HepG2 (cell line): ENCODE data around the gene CSKMT. TPM values are rescaled to one million over a fixed set of nuclear protein-coding genes. Genes with fewer than 3 reads are reported as not detected.
A peak's percentile ranks its signal among the peaks of the same experiment; 100 is the strongest.

Experiments
- AHR ChIP-seq: IDR thresholded peaks from 2 replicates; pipeline ENCODE4 v1.6.1; 2018; ENCODE audit warnings: missing genetic modification reagents, missing compliant biosample characterization
- ATF3 ChIP-seq: sonication (generic); formaldehyde crosslinking; IDR thresholded peaks from 2 replicates; pipeline ENCODE4 v1.4.0; 2020; ENCODE audit warnings: missing genetic modification reagents
- CENPT ChIP-seq: sonication (generic); formaldehyde crosslinking; IDR thresholded peaks from 2 replicates; pipeline ENCODE4 v1.8.0; 2022; ENCODE audit warnings: low read depth, mild to moderate bottlenecking, moderate library complexity, missing genetic modification reagents
- DMAP1 ChIP-seq: IDR thresholded peaks from 2 replicates; pipeline ENCODE4 v1.6.1; 2016
- ETV6 ChIP-seq: sonication (generic); formaldehyde crosslinking; conservative IDR thresholded peaks from 2 replicates; pipeline ENCODE4 v1.4.0; 2020; ENCODE audit warnings: missing genetic modification reagents
- JUN ChIP-seq: sonication (generic); formaldehyde crosslinking; IDR thresholded peaks from 2 replicates; pipeline ENCODE4 v1.4.0; 2020; ENCODE audit warnings: mild to moderate bottlenecking, missing genetic modification reagents
- KLF11 ChIP-seq: IDR thresholded peaks from 2 replicates; pipeline ENCODE4 v1.6.1; 2016; ENCODE audit warnings: missing compliant biosample characterization
- MAX ChIP-seq: IDR thresholded peaks from 2 replicates; pipeline ENCODE4 v1.6.1; 2012; ENCODE audit warnings: inconsistent platforms
- MEIS1 ChIP-seq: sonication (generic); formaldehyde crosslinking; IDR thresholded peaks from 2 replicates; pipeline ENCODE4 v1.9.0; 2021; ENCODE audit warnings: mild to moderate bottlenecking, missing genetic modification reagents, moderate library complexity, borderline replicate concordance
- NFATC3 ChIP-seq: sonication (generic); formaldehyde crosslinking; IDR thresholded peaks from 2 replicates; pipeline ENCODE4 v1.5.1; 2020; ENCODE audit warnings: mild to moderate bottlenecking, missing genetic modification reagents
- PHF8 ChIP-seq: sonication (generic); formaldehyde crosslinking; IDR thresholded peaks from 2 replicates; pipeline ENCODE4 v1.5.0; 2020; ENCODE audit warnings: missing genetic modification reagents
- RERE ChIP-seq: IDR thresholded peaks from 2 replicates; pipeline ENCODE4 v1.6.1; 2016; ENCODE audit warnings: low read depth, missing genetic modification reagents, missing compliant biosample characterization
- SCMH1 ChIP-seq: sonication (generic); formaldehyde crosslinking; IDR thresholded peaks from 2 replicates; pipeline ENCODE4 v1.9.0; 2021; ENCODE audit warnings: missing genetic modification reagents, mild to moderate bottlenecking, borderline replicate concordance
- SNRNP70 ChIP-seq: fragments of 200-400 bp; formaldehyde crosslinking; IDR thresholded peaks from 2 replicates; pipeline ENCODE4 v1.6.1; 2017; ENCODE audit warnings: mild to moderate bottlenecking, low read depth, low read length, moderate library complexity
- TMF1 ChIP-seq: sonication (generic); formaldehyde crosslinking; IDR thresholded peaks from 2 replicates; pipeline ENCODE4 v1.8.1; 2022; ENCODE audit warnings: low read depth, missing genetic modification reagents
- YEATS4 ChIP-seq: sonication (generic); formaldehyde crosslinking; IDR thresholded peaks from 2 replicates; pipeline ENCODE4 v1.4.0; 2020; ENCODE audit warnings: missing genetic modification reagents, borderline replicate concordance
- ZNF331 ChIP-seq: sonication (generic); formaldehyde crosslinking; IDR thresholded peaks from 2 replicates; pipeline ENCODE4 v1.4.0; 2020; ENCODE audit warnings: missing genetic modification reagents
- ZNF562 ChIP-seq: sonication (generic); formaldehyde crosslinking; IDR thresholded peaks from 2 replicates; pipeline ENCODE4 v1.8.0; 2022; ENCODE audit warnings: missing genetic modification reagents, borderline replicate concordance
- ZNF564 ChIP-seq: sonication (generic); formaldehyde crosslinking; IDR thresholded peaks from 2 replicates; pipeline ENCODE4 v1.8.1; 2023; ENCODE audit warnings: mild to moderate bottlenecking, missing genetic modification reagents
- ZNF75D ChIP-seq: sonication (generic); formaldehyde crosslinking; IDR thresholded peaks from 2 replicates; pipeline ENCODE4 v1.8.1; 2023; ENCODE audit warnings: missing genetic modification reagents, mild to moderate bottlenecking, borderline replicate concordance
- ZNF839 ChIP-seq: sonication (generic); formaldehyde crosslinking; IDR thresholded peaks from 2 replicates; pipeline ENCODE4 v1.4.0; 2020; ENCODE audit warnings: missing genetic modification reagents, mild to moderate bottlenecking, borderline replicate concordance
- ZNF879 ChIP-seq: sonication (generic); formaldehyde crosslinking; IDR thresholded peaks from 2 replicates; pipeline ENCODE4 v1.8.1; 2023; ENCODE audit warnings: missing genetic modification reagents
- polyA plus RNA-seq, 8 experiments: library from polyadenylated mRNA; depleted of rRNA in 3 of 8; stranded (reverse) in 7 of 8; unstranded in 1 of 8; fragments of >200 nt; fragmentation: Illumina TruSeq in 4 of 8; extraction: Trizol in 4 of 8; gene quantifications; 2 replicates each; pipeline versions ENCODE4 v1.2.1 to v1.2.3, GENCODE V29; 2011 to 2016; ENCODE audit warnings: low read depth in 4 of 8, missing spikeins in 1 of 8, mixed read lengths in 1 of 8; ENCODE audit not compliant: insufficient read depth in 1 of 8
- total RNA-seq, 5 experiments: library from RNA; depleted of rRNA; stranded (reverse); fragments of >200 nt; fragmentation: Illumina TruSeq; extraction: Trizol; gene quantifications; 2 replicates each; pipeline ENCODE4 v1.2.3, GENCODE V29; 2016; ENCODE audit warnings: low read depth in 1 of 5
- TF ChIP-seq, protein P1 (sequence below): sonication (generic); formaldehyde crosslinking; IDR thresholded peaks from 2 replicates; pipeline ENCODE4 v1.4.0; 2020; ENCODE audit warnings: mild to moderate bottlenecking, missing genetic modification reagents
- TF ChIP-seq, protein P2 (sequence below): sonication (generic); formaldehyde crosslinking; IDR thresholded peaks from 2 replicates; pipeline ENCODE4 v1.8.0; 2023; ENCODE audit warnings: mild to moderate bottlenecking, missing genetic modification reagents

The CSKMT gene
- total and polyA plus RNA-seq, 2 of the 13 experiments (the other 11 are each of a cell fraction or from before 2014, with no cell fraction given) = 7.6 to 31.8 TPM

- TF ChIP-seq RERE (CRISPR knock-in tag) = no peak
- TF ChIP-seq ETV6 = 0 out of 2 replicates have a peak, but pooled peaks have one; percentile 20
- peak; percentile 42 for TF ChIP-seq MAX
- no peak for TF ChIP-seq ATF3 (CRISPR knock-in tag)
- TF ChIP-seq, protein P1, sequence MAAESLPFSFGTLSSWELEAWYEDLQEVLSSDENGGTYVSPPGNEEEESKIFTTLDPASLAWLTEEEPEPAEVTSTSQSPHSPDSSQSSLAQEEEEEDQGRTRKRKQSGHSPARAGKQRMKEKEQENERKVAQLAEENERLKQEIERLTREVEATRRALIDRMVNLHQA = no peak
- no peak for TF ChIP-seq TMF1
- TF ChIP-seq, protein P2, sequence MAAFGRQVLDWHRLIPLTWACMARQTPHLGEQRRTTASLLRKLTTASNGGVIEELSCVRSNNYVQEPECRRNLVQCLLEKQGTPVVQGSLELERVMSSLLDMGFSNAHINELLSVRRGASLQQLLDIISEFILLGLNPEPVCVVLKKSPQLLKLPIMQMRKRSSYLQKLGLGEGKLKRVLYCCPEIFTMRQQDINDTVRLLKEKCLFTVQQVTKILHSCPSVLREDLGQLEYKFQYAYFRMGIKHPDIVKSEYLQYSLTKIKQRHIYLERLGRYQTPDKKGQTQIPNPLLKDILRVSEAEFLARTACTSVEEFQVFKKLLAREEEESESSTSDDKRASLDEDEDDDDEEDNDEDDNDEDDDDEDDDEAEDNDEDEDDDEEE = no peak
- 0 out of 2 replicates have a peak, but pooled peaks have one; percentile 15 for TF ChIP-seq MEIS1
- TF ChIP-seq YEATS4 (CRISPR knock-in tag) = peak; percentile 43; the same call in 1 of the 2 replicates
- TF ChIP-seq ZNF75D (CRISPR knock-in tag) = no peak
- TF ChIP-seq ZNF564 (CRISPR knock-in tag) = no peak
- TF ChIP-seq NFATC3 (CRISPR knock-in tag) = no peak
- TF ChIP-seq ZNF562 (CRISPR knock-in tag) = no peak
- peak; percentile 50; the same call in 1 of the 2 replicates for TF ChIP-seq ZNF331 (CRISPR knock-in tag)
- TF ChIP-seq KLF11 = no peak
- no peak for TF ChIP-seq SCMH1 (CRISPR knock-in tag)
- TF ChIP-seq PHF8 = peak; percentile 79
- no peak for TF ChIP-seq SNRNP70
- TF ChIP-seq CENPT (CRISPR knock-in tag) = no peak
- no peak for TF ChIP-seq ZNF839 (CRISPR knock-in tag)
- peak; percentile 77; the same call in 1 of the 2 replicates for TF ChIP-seq ZNF879
- peak; percentile 90 for TF ChIP-seq DMAP1 (CRISPR knock-in tag)
- TF ChIP-seq AHR = peak; percentile 22; the same call in 1 of the 2 replicates
- no peak for TF ChIP-seq JUN (CRISPR knock-in tag)
Observed at GRCh38 chr11:62645946-62646824, 18.9 kb upstream of the CSKMT start, which contains the start of gene GANAB (continued).
